BLaER1 treated with 17β-estradiol and CSF1 and Interleukin-3, amounts not matched to agents 10 nM and 100 nM (cell line): Measurements from ENCODE around the gene COTL1.
A peak's percentile ranks its signal among the peaks of the same experiment; 100 is the strongest.

Experiments
- H3K27ac ChIP-seq, 11 experiments: shearing (Covaris generic); formaldehyde crosslinking; 2 replicates each; pipeline ENCODE4 v1.8.1; 2022
- H3K27me3 ChIP-seq, 11 experiments: shearing (Covaris generic); formaldehyde crosslinking; 2 replicates each; pipeline ENCODE4 v1.8.1; 2022
- H3K36me3 ChIP-seq, 11 experiments: shearing (Covaris generic); formaldehyde crosslinking; 2 replicates each; pipeline ENCODE4 v1.8.1; 2022
- H3K4me1 ChIP-seq, 10 experiments: shearing (Covaris generic); formaldehyde crosslinking; 2 replicates each; pipeline ENCODE4 v1.8.1; 2022
- H3K4me2 ChIP-seq, 11 experiments: shearing (Covaris generic); formaldehyde crosslinking; 2 replicates each; pipeline ENCODE4 v1.8.1; 2022
- H3K4me3 ChIP-seq, 10 experiments: shearing (Covaris generic); formaldehyde crosslinking; 2 replicates each; pipeline ENCODE4 v1.8.1; 2022
- H3K9ac ChIP-seq, 11 experiments: shearing (Covaris generic); formaldehyde crosslinking; 2 replicates each; pipeline ENCODE4 v1.8.1; 2022
- H3K9me3 ChIP-seq, 11 experiments: shearing (Covaris generic); formaldehyde crosslinking; replicated peaks in 1 of 11; 2 replicates each; pipeline ENCODE4 v1.8.1; 2022
- H4K20me1 ChIP-seq, 11 experiments: shearing (Covaris generic); formaldehyde crosslinking; 2 replicates each; pipeline ENCODE4 v1.8.1; 2022
- Cebpa-rat ChIP-seq, 11 experiments: shearing (Covaris generic); IDR thresholded peaks; 2 replicates each; pipeline ENCODE4 v1.8.1; 2022

The COTL1 gene

GRCh38 chr16:84609563-84610177 is 8.2 kb downstream of the COTL1 start:
- Histone ChIP-seq H3K27me3 (no peaks in the 10 kb centered on the region), H3K9ac (peak overlapping the region in 4 of 11 experiments; percentile 31 to 62 (median 58); a peak in 5 of 22 replicates), H3K4me2 (peak overlapping the region in 9 of 11 experiments; percentile 81 to 99 (median 94); a peak in 18 of 22 replicates), H3K36me3 (peaks cover 0 to 94% (median 78%) of the 10 kb centered on the region in 11 experiments; a peak in 18 of 22 replicates), H3K4me1 (peaks cover 65 to 100% (median 96%) of the 10 kb centered on the region in 10 experiments), H4K20me1 (peaks cover 7 to 99% (median 87%) of the 10 kb centered on the region in 11 experiments; a peak in 20 of 22 replicates), H3K4me3 (peak overlapping the region in 4 of 10 experiments; percentile 10 to 45 (median 16); a peak in 7 of 20 replicates), H3K27ac (peak overlapping the region in 9 of 11 experiments; percentile 31 to 92 (median 72); a peak in 13 of 22 replicates), H3K9me3 (peaks cover 0 to 61% (median 15%) of the 10 kb centered on the region in 11 experiments; a peak in 17 of 22 replicates)
- no peak for TF ChIP-seq Cebpa-rat (IDR thresholded peaks at IDR 0.05)

GRCh38 chr16:84608282-84608681 is 9.6 kb downstream of the COTL1 start:
- peak overlapping the region in 10 of 11 experiments; percentile 3 to 92 (median 72); a peak in 18 of 22 replicates for H3K27ac ChIP-seq
- peak overlapping the region; percentile 77 to 99 (median 94) for H3K4me2 ChIP-seq
- peak overlapping the region in 10 of 11 experiments; percentile 1 to 65 (median 48); a peak in 15 of 22 replicates for H3K9ac ChIP-seq
- peaks cover 0 to 83% (median 64%) of the 10 kb centered on the region in 11 experiments; a peak in 18 of 22 replicates for H3K36me3 ChIP-seq
- H3K27me3 ChIP-seq: no peaks in the 10 kb centered on the region
- no peak for TF ChIP-seq Cebpa-rat (IDR thresholded peaks at IDR 0.05)
- H3K4me3 ChIP-seq: peak overlapping the region in 5 of 10 experiments; percentile 12 to 45 (median 17); a peak in 6 of 20 replicates
- H3K4me1 ChIP-seq: peaks cover 71 to 97% (median 93%) of the 10 kb centered on the region in 10 experiments
- H4K20me1 ChIP-seq: peaks cover 4 to 89% (median 74%) of the 10 kb centered on the region in 11 experiments; a peak in 20 of 22 replicates
- H3K9me3 ChIP-seq: peaks cover 0 to 61% (median 15%) of the 10 kb centered on the region in 11 experiments; a peak in 17 of 22 replicates

DNA sequence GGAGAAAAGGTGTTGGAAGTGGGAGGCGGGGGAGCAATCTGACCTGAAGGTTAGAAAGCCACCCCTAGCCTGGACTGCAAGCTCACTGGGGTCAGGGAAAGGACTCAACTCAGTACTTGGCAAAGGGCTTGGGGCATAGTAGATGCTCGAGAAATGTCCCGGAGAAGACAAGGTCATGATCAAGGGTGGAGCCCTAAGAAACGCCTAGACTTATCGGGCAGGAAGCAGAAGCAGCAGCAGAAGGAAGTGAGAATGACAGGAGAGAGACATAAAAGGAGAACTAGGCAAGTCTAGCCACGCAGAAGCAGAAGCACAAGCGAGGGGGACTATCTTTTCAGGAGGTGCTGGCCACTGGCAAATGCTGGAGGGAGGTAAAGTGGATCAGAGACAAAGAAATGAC is 10.2 kb downstream of the COTL1 start:
- H3K9me3 ChIP-seq: peaks cover 0 to 57% (median 15%) of the 10 kb centered on the region in 11 experiments; a peak in 17 of 22 replicates
- peaks cover 77 to 97% (median 96%) of the 10 kb centered on the region in 10 experiments for H3K4me1 ChIP-seq
- H3K36me3 ChIP-seq: peaks cover 0 to 77% (median 58%) of the 10 kb centered on the region in 11 experiments; a peak in 18 of 22 replicates
- H3K4me2 ChIP-seq: peak overlapping the region; percentile 77 to 99 (median 94)
- no peaks in the 10 kb centered on the region for H3K27me3 ChIP-seq
- H3K27ac ChIP-seq: peak overlapping the region; percentile 3 to 94 (median 72); a peak in 20 of 22 replicates
- peaks cover 4 to 86% (median 72%) of the 10 kb centered on the region in 11 experiments; a peak in 20 of 22 replicates for H4K20me1 ChIP-seq
- peak overlapping the region in 9 of 11 experiments; percentile 2 to 65 (median 55); a peak in 15 of 22 replicates for H3K9ac ChIP-seq
- H3K4me3 ChIP-seq: peak overlapping the region in 7 of 10 experiments; percentile 22 to 51 (median 33); a peak in 10 of 20 replicates
- TF ChIP-seq Cebpa-rat (IDR thresholded peaks at IDR 0.05): no peak

DNA sequence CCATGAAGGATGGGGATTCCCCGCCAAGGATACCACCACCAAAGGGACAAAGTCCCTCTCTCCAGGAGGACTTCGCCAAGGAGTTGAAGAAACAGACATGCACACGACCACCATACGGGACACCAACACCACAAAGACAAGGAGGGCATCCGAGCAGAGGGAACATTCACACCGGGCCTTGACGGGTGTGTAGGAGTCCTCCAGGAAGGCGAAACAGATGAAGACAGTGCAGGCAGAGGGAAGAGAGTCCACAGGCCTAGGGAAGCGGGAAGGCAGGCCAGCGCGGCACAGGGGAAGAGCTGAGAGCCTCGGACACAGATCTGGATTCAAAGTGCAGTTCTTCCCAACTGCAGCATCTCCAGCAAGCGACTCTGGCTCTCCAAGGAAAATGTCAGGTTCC is 10.8 kb downstream of the COTL1 start:
- Histone ChIP-seq H3K27ac (peak overlapping the region in 10 of 11 experiments; percentile 39 to 94 (median 72); a peak in 19 of 22 replicates), H3K36me3 (peaks cover 0 to 75% (median 53%) of the 10 kb centered on the region in 11 experiments; a peak in 18 of 22 replicates), H3K9ac (peak overlapping the region in 8 of 11 experiments; percentile 22 to 65 (median 48); a peak in 12 of 22 replicates)

GRCh38 chr16:84606081-84606875 is 11.6 kb downstream of the COTL1 start:
- Histone ChIP-seq H3K36me3 (peaks cover 0 to 67% (median 45%) of the 10 kb centered on the region in 11 experiments; a peak in 18 of 22 replicates), H4K20me1 (peaks cover 3 to 75% (median 57%) of the 10 kb centered on the region in 11 experiments; a peak in 20 of 22 replicates), H3K27ac (peak overlapping the region in 10 of 11 experiments; percentile 39 to 94 (median 72); a peak in 19 of 22 replicates), H3K4me3 (peak overlapping the region in 5 of 10 experiments; percentile 18 to 51 (median 33); a peak in 8 of 20 replicates), H3K9ac (peak overlapping the region; percentile 5 to 65 (median 28); a peak in 14 of 22 replicates), H3K4me2 (peak overlapping the region; percentile 77 to 99 (median 94)), H3K9me3 (peaks cover 0 to 43% (median 15%) of the 10 kb centered on the region in 11 experiments; a peak in 17 of 22 replicates), H3K4me1 (peaks cover 91 to 97% (median 96%) of the 10 kb centered on the region in 10 experiments), H3K27me3 (no peaks in the 10 kb centered on the region)
- no peak for TF ChIP-seq Cebpa-rat (IDR thresholded peaks at IDR 0.05)

More for the DNA sequence above, 10.8 kb downstream of the COTL1 start:
- Histone ChIP-seq H3K9me3 (peaks cover 0 to 51% (median 15%) of the 10 kb centered on the region in 11 experiments; a peak in 17 of 22 replicates), H3K4me3 (peak overlapping the region in 6 of 10 experiments; percentile 24 to 51 (median 34); a peak in 9 of 20 replicates), H3K4me2 (peak overlapping the region; percentile 77 to 99 (median 94)), H4K20me1 (peaks cover 4 to 83% (median 65%) of the 10 kb centered on the region in 11 experiments; a peak in 20 of 22 replicates), H3K27me3 (no peaks in the 10 kb centered on the region), H3K4me1 (peaks cover 84 to 97% (median 96%) of the 10 kb centered on the region in 10 experiments)
- no peak for TF ChIP-seq Cebpa-rat (IDR thresholded peaks at IDR 0.05)

GRCh38 chr16:84605339-84605848 is 12.5 kb downstream of the COTL1 start:
- Histone ChIP-seq H3K4me2 (peak overlapping the region; percentile 77 to 99 (median 94)), H3K36me3 (peaks cover 0 to 60% (median 36%) of the 10 kb centered on the region in 11 experiments; a peak in 18 of 22 replicates), H3K9me3 (peaks cover 0 to 34% (median 7%) of the 10 kb centered on the region in 11 experiments; a peak in 16 of 22 replicates), H3K9ac (peak overlapping the region in 9 of 11 experiments; percentile 35 to 68 (median 58); a peak in 12 of 22 replicates), H3K27ac (peak overlapping the region; percentile 21 to 94 (median 72); a peak in 19 of 22 replicates), H3K4me1 (peaks cover 92 to 97% (median 96%) of the 10 kb centered on the region in 10 experiments), H3K4me3 (peak overlapping the region in 3 of 10 experiments; percentile 7 to 53 (median 44); a peak in 5 of 20 replicates), H3K27me3 (no peaks in the 10 kb centered on the region), H4K20me1 (peaks cover 0 to 66% (median 49%) of the 10 kb centered on the region in 11 experiments; a peak in 20 of 22 replicates)
- no peak for TF ChIP-seq Cebpa-rat (IDR thresholded peaks at IDR 0.05)

DNA sequence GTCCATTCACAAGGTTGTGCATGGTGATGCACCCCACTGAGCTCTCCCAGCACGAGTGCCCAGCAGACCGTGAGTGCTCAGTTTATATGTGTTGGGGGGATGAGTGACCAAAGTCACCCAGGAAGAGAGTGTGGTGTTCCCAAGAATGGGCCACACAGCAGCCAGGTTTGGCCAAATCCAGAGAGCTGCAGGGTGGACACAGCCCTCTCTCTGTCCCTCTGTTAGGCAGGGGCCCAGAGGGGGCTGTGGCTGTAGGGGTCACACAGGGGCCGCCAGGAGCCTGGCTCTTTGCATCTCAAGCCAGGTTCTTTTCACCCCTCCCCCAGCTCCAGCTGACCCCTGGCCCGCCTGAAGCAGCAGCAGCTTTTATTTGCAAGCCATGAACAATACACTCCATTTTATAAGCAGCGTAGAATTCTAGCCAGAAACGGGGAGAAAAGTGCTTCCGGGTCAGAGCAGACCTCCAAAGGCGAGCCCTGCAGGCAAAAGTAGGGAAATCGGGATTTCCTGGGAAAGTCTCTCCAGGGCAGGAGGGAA is 13.3 kb downstream of the COTL1 start:
- Histone ChIP-seq H3K4me2 (peak overlapping the region; percentile 77 to 99 (median 94)), H3K27ac (peak overlapping the region; percentile 21 to 94 (median 72); a peak in 21 of 22 replicates), H3K27me3 (no peaks in the 10 kb centered on the region), H3K4me3 (peak overlapping the region in 4 of 10 experiments; percentile 13 to 53 (median 30); a peak in 6 of 20 replicates), H4K20me1 (peaks cover 0 to 58% (median 40%) of the 10 kb centered on the region in 11 experiments; a peak in 20 of 22 replicates), H3K36me3 (peaks cover 0 to 53% (median 29%) of the 10 kb centered on the region in 11 experiments; a peak in 17 of 22 replicates), H3K9me3 (peaks cover 0 to 25% (median 0%) of the 10 kb centered on the region in 11 experiments; a peak in 10 of 22 replicates), H3K4me1 (peaks cover 94 to 97% (median 96%) of the 10 kb centered on the region in 10 experiments), H3K9ac (peak overlapping the region; percentile 29 to 68 (median 54); a peak in 20 of 22 replicates)
- no peak for TF ChIP-seq Cebpa-rat (IDR thresholded peaks at IDR 0.05)
